RWPE2 (cell line): ENCODE measurements around the gene PPP1R27.

ENCODE experiments used
- ATAC-seq: fragments of 200-7000 bp; cut with Tn5 transposase; 3 replicates; pipeline ENCODE4 v1.9.1; 2021; ENCODE audit warnings: low read depth
- DNase-seq: peaks from one replicate; pipeline ENCODE4 v3.0.0-alpha.2; 2020; ENCODE audit warnings: low spot score
- H3K27ac ChIP-seq: fragments of 450-650 bp; 2 replicates; pipeline ENCODE4 v1.5.1; 2017; ENCODE audit warnings: mild to moderate bottlenecking; ENCODE audit not compliant: poor library complexity, severe bottlenecking
- H3K27me3 ChIP-seq: fragments of 250-450 bp; sonication (Bioruptor Pico); 2 replicates; pipeline ENCODE4 v1.5.1; 2021; ENCODE audit warnings: mild to moderate bottlenecking, moderate library complexity; ENCODE audit not compliant: insufficient read depth, poor library complexity, severe bottlenecking
- H3K36me3 ChIP-seq: fragments of 250-450 bp; sonication (Bioruptor Pico); 2 replicates; pipeline ENCODE4 v1.5.1; 2020; ENCODE audit warnings: low read depth, mild to moderate bottlenecking, moderate library complexity
- H3K4me1 ChIP-seq: fragments of 250-450 bp; sonication (Bioruptor Pico); 2 replicates; pipeline ENCODE4 v1.5.1; 2021; ENCODE audit warnings: mild to moderate bottlenecking, moderate library complexity; ENCODE audit not compliant: insufficient read depth, poor library complexity, severe bottlenecking
- H3K4me3 ChIP-seq: fragments of 250-450 bp; sonication (Bioruptor Pico); 2 replicates; pipeline ENCODE4 v1.5.1; 2021; ENCODE audit warnings: mild to moderate bottlenecking, moderate library complexity; ENCODE audit not compliant: severe bottlenecking
- H3K9me3 ChIP-seq: fragments of 250-450 bp; sonication (Bioruptor Pico); 2 replicates; pipeline ENCODE4 v1.5.1; 2021; ENCODE audit warnings: mild to moderate bottlenecking, moderate library complexity; ENCODE audit not compliant: severe bottlenecking
- TF ChIP-seq, protein P1 (sequence below): fragments of 450-650 bp; IDR thresholded peaks from one replicate; pipeline ENCODE4 v1.5.1; 2017; ENCODE audit warnings: mild to moderate bottlenecking, moderate library complexity; ENCODE audit not compliant: poor library complexity, severe bottlenecking

PPP1R27 gene

DNA sequence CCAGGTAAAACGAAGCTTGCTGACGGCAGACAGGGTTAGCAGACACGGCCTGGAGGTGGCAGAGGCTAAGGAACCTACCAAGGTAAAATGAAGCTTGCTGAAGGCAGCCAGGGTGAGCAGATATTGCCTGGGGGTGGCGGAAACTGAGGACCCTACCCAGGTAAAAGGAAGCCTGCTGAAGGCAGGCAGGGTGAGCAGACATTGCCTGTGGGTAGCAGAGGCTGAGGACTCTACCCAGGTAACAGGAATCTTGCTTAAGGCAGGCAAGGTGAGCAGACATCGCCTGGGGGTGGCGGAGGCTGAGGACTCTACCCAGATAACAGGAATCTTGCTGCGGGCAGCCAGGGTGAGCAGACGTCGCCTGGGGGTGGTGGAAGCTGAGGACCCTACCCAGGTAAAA, 33.5 kb downstream of the PPP1R27 start:
- no peaks in the 10 kb centered on the region for H3K4me1 ChIP-seq
- no peak overlapping the region for H3K27ac ChIP-seq
- H3K27me3 ChIP-seq: peaks cover 46% of the 10 kb centered on the region
- H3K36me3 ChIP-seq: no peaks in the 10 kb centered on the region
- DNase-seq: no peak
- H3K9me3 ChIP-seq: no peaks in the 10 kb centered on the region
- no peak overlapping the region for H3K4me3 ChIP-seq
- ATAC-seq: no peak
- TF ChIP-seq, protein P1, sequence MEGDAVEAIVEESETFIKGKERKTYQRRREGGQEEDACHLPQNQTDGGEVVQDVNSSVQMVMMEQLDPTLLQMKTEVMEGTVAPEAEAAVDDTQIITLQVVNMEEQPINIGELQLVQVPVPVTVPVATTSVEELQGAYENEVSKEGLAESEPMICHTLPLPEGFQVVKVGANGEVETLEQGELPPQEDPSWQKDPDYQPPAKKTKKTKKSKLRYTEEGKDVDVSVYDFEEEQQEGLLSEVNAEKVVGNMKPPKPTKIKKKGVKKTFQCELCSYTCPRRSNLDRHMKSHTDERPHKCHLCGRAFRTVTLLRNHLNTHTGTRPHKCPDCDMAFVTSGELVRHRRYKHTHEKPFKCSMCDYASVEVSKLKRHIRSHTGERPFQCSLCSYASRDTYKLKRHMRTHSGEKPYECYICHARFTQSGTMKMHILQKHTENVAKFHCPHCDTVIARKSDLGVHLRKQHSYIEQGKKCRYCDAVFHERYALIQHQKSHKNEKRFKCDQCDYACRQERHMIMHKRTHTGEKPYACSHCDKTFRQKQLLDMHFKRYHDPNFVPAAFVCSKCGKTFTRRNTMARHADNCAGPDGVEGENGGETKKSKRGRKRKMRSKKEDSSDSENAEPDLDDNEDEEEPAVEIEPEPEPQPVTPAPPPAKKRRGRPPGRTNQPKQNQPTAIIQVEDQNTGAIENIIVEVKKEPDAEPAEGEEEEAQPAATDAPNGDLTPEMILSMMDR: no peak

DNA sequence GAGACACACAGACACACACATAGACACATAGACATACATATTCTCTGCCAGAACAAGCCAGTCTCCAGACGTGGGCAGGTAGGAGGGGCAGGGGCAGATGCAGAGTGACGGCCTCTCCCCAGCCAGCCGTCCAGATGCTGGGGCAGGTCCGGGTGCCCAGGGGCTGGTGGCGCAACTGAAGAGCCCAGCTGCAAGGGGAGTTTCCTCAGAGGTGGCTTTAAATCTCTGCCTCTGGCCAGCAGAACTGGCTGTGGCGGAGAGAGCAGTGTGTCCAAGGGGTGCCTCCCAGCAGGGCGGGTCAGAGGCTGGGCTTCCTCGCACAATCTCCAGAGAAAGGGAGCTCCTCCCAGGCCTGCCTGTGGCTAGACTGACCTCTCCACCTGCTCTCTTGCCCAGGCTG, 40.3 kb downstream of the PPP1R27 start:
- peak; percentile 47 for DNase-seq
- Histone ChIP-seq H3K27me3 (no peaks in the 10 kb centered on the region), H3K36me3 (no peaks in the 10 kb centered on the region), H3K4me3 (no peak overlapping the region), H3K27ac (no peak overlapping the region), H3K4me1 (no peaks in the 10 kb centered on the region), H3K9me3 (no peaks in the 10 kb centered on the region)
- TF ChIP-seq, protein P1: no peak
- ATAC-seq: peak; percentile 68

GRCh38 chr17:81794074-81794476, 40.8 kb downstream of the PPP1R27 start:
- Histone ChIP-seq H3K27ac (no peak overlapping the region), H3K4me3 (no peak overlapping the region), H3K4me1 (no peaks in the 10 kb centered on the region), H3K9me3 (no peaks in the 10 kb centered on the region), H3K36me3 (no peaks in the 10 kb centered on the region), H3K27me3 (no peaks in the 10 kb centered on the region)
- TF ChIP-seq, protein P1: no peak
- ATAC-seq (no peak), DNase-seq (no peak)

DNA sequence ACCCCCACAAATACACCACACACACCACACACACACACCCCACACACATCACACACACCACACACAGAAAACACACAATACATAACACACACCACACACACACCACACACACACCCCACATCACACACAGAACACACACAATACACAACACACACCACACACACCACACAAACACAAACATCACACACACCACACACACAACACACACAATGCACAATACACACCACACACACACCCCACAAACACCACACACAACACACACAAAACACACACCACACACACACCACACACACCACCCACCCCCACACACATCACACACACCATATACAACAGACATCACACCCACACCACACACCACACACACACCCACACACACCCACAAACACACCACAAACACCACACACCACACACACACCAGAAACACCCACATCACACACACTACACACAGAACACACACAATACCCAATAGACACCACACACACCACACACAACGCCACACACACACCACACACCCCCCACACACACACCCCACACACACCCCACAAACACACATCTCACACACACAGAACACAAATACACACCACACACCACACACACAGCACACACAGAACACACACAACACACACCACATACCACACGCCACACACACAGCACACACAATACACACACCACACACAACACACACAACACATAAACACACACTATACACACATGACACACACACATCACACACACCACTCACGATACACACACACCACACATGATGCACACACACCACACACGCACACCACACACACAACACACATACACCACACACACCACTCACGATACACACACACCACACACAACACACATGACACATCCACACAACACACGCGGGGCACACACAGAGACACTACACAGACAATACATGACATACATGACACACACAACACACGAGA, 41.9 kb downstream of the PPP1R27 start:
- Histone ChIP-seq H3K27ac (no peak overlapping the region), H3K36me3 (no peaks in the 10 kb centered on the region), H3K4me1 (no peaks in the 10 kb centered on the region), H3K27me3 (no peaks in the 10 kb centered on the region), H3K9me3 (no peaks in the 10 kb centered on the region), H3K4me3 (no peak overlapping the region)
- no peak for ATAC-seq
- DNase-seq: no peak
- TF ChIP-seq, protein P1: no peak
